Esophagus (tissue), 2 donors: Measurements from ENCODE around the gene HIVEP3. TPM values are rescaled to one million over a fixed set of nuclear protein-coding genes. Genes with fewer than 3 reads are reported as not detected.

Experiments used
- H3K27ac ChIP-seq, 2 donors: one replicate each; pipeline ENCODE4 v1.5.1; 2013; ENCODE audit warnings: low read depth in 2 of 2, mild to moderate bottlenecking in 2 of 2, inconsistent platforms in 1 of 2, low read length in 1 of 2, moderate library complexity in 1 of 2
- H3K27me3 ChIP-seq, 2 donors: one replicate each; pipeline ENCODE4 v1.6.1; 2013; ENCODE audit warnings: low read length in 2 of 2, control low read depth in 1 of 2, mild to moderate bottlenecking in 1 of 2; ENCODE audit not compliant: insufficient read depth in 2 of 2, control insufficient read depth in 1 of 2
- H3K36me3 ChIP-seq, 2 donors: one replicate each; pipeline ENCODE4 v1.6.1; 2013; ENCODE audit warnings: low read length in 1 of 2; ENCODE audit not compliant: control insufficient read depth in 2 of 2, insufficient read depth in 2 of 2
- H3K4me1 ChIP-seq, 2 donors: one replicate each; pipeline ENCODE4 v1.6.1; 2013; ENCODE audit warnings: low read length in 1 of 2; ENCODE audit not compliant: control insufficient read depth in 2 of 2, insufficient read depth in 2 of 2
- H3K4me3 ChIP-seq, 2 donors: one replicate each; pipeline ENCODE4 v1.5.1; 2013; ENCODE audit warnings: low read length in 2 of 2, mild to moderate bottlenecking in 2 of 2, low read depth in 1 of 2, moderate library complexity in 1 of 2
- H3K9me3 ChIP-seq, 2 donors: one replicate each; pipeline ENCODE4 v1.6.1; 2013; ENCODE audit warnings: mild to moderate bottlenecking in 2 of 2, low read depth in 1 of 2, low read length in 1 of 2, moderate library complexity in 1 of 2; ENCODE audit not compliant: control insufficient read depth in 2 of 2, insufficient read depth in 1 of 2
- WGBS, 2 donors: extraction: QIAGEN DNeasy Blood & Tissue Kit; methylation state at CpG; one replicate each; pipeline ENCODE4 v1.1.7; 2013; 5-methylcytosine and 5-hydroxymethylcytosine counted together
- polyA plus RNA-seq, 2 donors: library from polyadenylated mRNA; stranded (reverse); fragments of 200-250 nt; gene quantifications; one replicate each; pipeline ENCODE4 v1.2.3, GENCODE V29; 2013
- donor health status: healthy with polysubstance abuse.
- donor health status: Bipolar disorder and iron deficiency.

Gene HIVEP3
- polyA plus RNA-seq, 2 donors, result 2.7 to 10.0 TPM

GRCh38 chr1:41672641-41673361 is 245.9 kb downstream of the HIVEP3 start:
- Histone ChIP-seq H3K27ac (no peak overlapping the region), H3K4me1 (peaks cover 0 to 24% of the 10 kb centered on the region in 2 donors), H3K36me3 (no peaks in the 10 kb centered on the region), H3K4me3 (no peak overlapping the region), H3K9me3 (no peaks in the 10 kb centered on the region), H3K27me3 (no peaks in the 10 kb centered on the region)
- 65 to 69% methylated on average over 9 of the region's 9 CpGs for WGBS, 2 donors

- H3K4me3 ChIP-seq, result no peak overlapping the region
- peaks cover 0 to 21% of the 10 kb centered on the region in 2 donors for H3K4me1 ChIP-seq
- H3K27ac ChIP-seq, result no peak overlapping the region
- H3K27me3 ChIP-seq, result no peaks in the 10 kb centered on the region
- no peaks in the 10 kb centered on the region for H3K36me3 ChIP-seq
- WGBS, 2 donors, result 52 to 70% methylated on average over 4 of the region's 4 CpGs
- H3K9me3 ChIP-seq, result no peaks in the 10 kb centered on the region
These were observed 246.5 kb downstream of the HIVEP3 start for GRCh38 chr1:41672173-41672572.

GRCh38 chr1:41671116-41671755 is 247.5 kb downstream of the HIVEP3 start:
- Histone ChIP-seq H3K27ac (no peak overlapping the region), H3K4me3 (no peak overlapping the region), H3K36me3 (no peaks in the 10 kb centered on the region), H3K4me1 (peaks cover 0 to 29% of the 10 kb centered on the region in 2 donors), H3K27me3 (no peaks in the 10 kb centered on the region), H3K9me3 (no peaks in the 10 kb centered on the region)
- WGBS, 2 donors, result 96 to 97% methylated on average over 15 of the region's 15 CpGs

- Histone ChIP-seq H3K4me1 (peaks cover 0 to 31% of the 10 kb centered on the region in 2 donors), H3K27me3 (no peaks in the 10 kb centered on the region), H3K27ac (peak overlapping the region in 1 of 2 donors; percentile 28), H3K4me3 (no peak overlapping the region), H3K36me3 (no peaks in the 10 kb centered on the region), H3K9me3 (no peaks in the 10 kb centered on the region)
- WGBS, 2 donors, result 70 to 76% methylated on average over 4 of the region's 4 CpGs
These were observed 248.3 kb downstream of the HIVEP3 start for GRCh38 chr1:41670217-41670957.

- H3K36me3 ChIP-seq, result no peaks in the 10 kb centered on the region
- H3K9me3 ChIP-seq, result no peaks in the 10 kb centered on the region
- H3K27me3 ChIP-seq, result no peaks in the 10 kb centered on the region
- H3K4me3 ChIP-seq, result no peak overlapping the region
- peaks cover 0 to 31% of the 10 kb centered on the region in 2 donors for H3K4me1 ChIP-seq
- no peak overlapping the region for H3K27ac ChIP-seq
- 85 to 95% methylated on average over 3 of the region's 3 CpGs for WGBS, 2 donors
These were observed 249.8 kb downstream of the HIVEP3 start for GRCh38 chr1:41668967-41669366.

- no peaks in the 10 kb centered on the region for H3K27me3 ChIP-seq
- H3K36me3 ChIP-seq, result no peaks in the 10 kb centered on the region
- no peak overlapping the region for H3K4me3 ChIP-seq
- no peaks in the 10 kb centered on the region for H3K9me3 ChIP-seq
- peaks cover 0 to 33% of the 10 kb centered on the region in 2 donors for H3K4me1 ChIP-seq
- 81 to 86% methylated on average over 7 of the region's 7 CpGs for WGBS, 2 donors
- H3K27ac ChIP-seq, result peak overlapping the region in 1 of 2 donors; percentile 34
These were observed 250.6 kb downstream of the HIVEP3 start for GRCh38 chr1:41668054-41668660.

GRCh38 chr1:41666981-41667631 is 251.6 kb downstream of the HIVEP3 start:
- H3K4me1 ChIP-seq, result peaks cover 0 to 27% of the 10 kb centered on the region in 2 donors
- no peaks in the 10 kb centered on the region for H3K27me3 ChIP-seq
- no peaks in the 10 kb centered on the region for H3K36me3 ChIP-seq
- H3K9me3 ChIP-seq, result no peaks in the 10 kb centered on the region
- H3K27ac ChIP-seq, result peak overlapping the region; percentile 13 to 57
- 48 to 64% methylated on average over 3 of the region's 3 CpGs for WGBS, 2 donors
- H3K4me3 ChIP-seq, result no peak overlapping the region

GRCh38 chr1:41665962-41666917 is 252.5 kb downstream of the HIVEP3 start:
- 79 to 81% methylated on average over 6 of the region's 6 CpGs for WGBS, 2 donors

More at GRCh38 chr1:41665962-41666917, 252.5 kb downstream of the HIVEP3 start:
- Histone ChIP-seq H3K4me1 (peaks cover 4 to 27% of the 10 kb centered on the region in 2 donors), H3K4me3 (no peak overlapping the region), H3K36me3 (no peaks in the 10 kb centered on the region), H3K27me3 (no peaks in the 10 kb centered on the region), H3K9me3 (no peaks in the 10 kb centered on the region), H3K27ac (no peak overlapping the region)
